MM.1S (cell line): ENCODE results near the gene FAM186B.

Experiments
- EZH2 ChIP-seq: fragments of 300-600 bp; sonication (generic); optimal IDR thresholded peaks from 2 replicates; pipeline ENCODE3; 2017; ENCODE audit warnings: low read depth, mild to moderate bottlenecking, antibody characterized with exemption, low read length, mixed read lengths
- TF ChIP-seq, protein P1 (sequence below): fragments of 300-600 bp; sonication (generic); IDR thresholded peaks from 2 replicates; pipeline ENCODE4 v1.5.1; 2016; ENCODE audit warnings: antibody characterized with exemption, low read length, mixed read lengths

DNA sequence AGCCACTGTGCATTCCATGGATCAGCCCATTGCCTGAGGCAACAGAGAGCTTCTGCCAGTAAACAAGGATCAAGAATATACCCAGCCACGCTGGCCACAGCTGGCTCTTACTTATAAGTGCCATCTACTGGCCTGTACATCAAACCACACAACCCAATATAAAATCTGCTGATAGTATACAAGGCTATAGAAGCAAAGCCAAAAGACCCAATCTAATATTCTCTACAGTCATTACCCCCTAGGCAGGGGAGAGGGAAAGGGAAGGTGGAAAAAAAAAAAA, 4.4 kb upstream of the FAM186B start:
- TF ChIP-seq, protein P1, sequence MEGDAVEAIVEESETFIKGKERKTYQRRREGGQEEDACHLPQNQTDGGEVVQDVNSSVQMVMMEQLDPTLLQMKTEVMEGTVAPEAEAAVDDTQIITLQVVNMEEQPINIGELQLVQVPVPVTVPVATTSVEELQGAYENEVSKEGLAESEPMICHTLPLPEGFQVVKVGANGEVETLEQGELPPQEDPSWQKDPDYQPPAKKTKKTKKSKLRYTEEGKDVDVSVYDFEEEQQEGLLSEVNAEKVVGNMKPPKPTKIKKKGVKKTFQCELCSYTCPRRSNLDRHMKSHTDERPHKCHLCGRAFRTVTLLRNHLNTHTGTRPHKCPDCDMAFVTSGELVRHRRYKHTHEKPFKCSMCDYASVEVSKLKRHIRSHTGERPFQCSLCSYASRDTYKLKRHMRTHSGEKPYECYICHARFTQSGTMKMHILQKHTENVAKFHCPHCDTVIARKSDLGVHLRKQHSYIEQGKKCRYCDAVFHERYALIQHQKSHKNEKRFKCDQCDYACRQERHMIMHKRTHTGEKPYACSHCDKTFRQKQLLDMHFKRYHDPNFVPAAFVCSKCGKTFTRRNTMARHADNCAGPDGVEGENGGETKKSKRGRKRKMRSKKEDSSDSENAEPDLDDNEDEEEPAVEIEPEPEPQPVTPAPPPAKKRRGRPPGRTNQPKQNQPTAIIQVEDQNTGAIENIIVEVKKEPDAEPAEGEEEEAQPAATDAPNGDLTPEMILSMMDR: peak; percentile 8; the same call in 1 of the 2 replicates
- TF ChIP-seq EZH2: no peak
